ENCODE measurements around the gene SPPL2B. TPM values are rescaled to one million over a fixed set of nuclear protein-coding genes. Genes with fewer than 3 reads are reported as not detected.

The SPPL2B gene
- total RNA-seq, 1 donor from 2014 or later = 52.3 TPM

- Histone ChIP-seq H3K36me3 (peaks cover 27% of the 10 kb centered on the region), H3K27me3 (ENCODE audit: low read depth) (peaks cover under 1% of the 10 kb centered on the region), H3K27ac (no peak overlapping the region), H3K4me1 (peaks cover 11% of the 10 kb centered on the region), H3K4me3 (no peak overlapping the region), H3K9me3 (no peaks in the 10 kb centered on the region)
- no peak for ATAC-seq
- TF ChIP-seq, protein P1, sequence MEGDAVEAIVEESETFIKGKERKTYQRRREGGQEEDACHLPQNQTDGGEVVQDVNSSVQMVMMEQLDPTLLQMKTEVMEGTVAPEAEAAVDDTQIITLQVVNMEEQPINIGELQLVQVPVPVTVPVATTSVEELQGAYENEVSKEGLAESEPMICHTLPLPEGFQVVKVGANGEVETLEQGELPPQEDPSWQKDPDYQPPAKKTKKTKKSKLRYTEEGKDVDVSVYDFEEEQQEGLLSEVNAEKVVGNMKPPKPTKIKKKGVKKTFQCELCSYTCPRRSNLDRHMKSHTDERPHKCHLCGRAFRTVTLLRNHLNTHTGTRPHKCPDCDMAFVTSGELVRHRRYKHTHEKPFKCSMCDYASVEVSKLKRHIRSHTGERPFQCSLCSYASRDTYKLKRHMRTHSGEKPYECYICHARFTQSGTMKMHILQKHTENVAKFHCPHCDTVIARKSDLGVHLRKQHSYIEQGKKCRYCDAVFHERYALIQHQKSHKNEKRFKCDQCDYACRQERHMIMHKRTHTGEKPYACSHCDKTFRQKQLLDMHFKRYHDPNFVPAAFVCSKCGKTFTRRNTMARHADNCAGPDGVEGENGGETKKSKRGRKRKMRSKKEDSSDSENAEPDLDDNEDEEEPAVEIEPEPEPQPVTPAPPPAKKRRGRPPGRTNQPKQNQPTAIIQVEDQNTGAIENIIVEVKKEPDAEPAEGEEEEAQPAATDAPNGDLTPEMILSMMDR (IDR thresholded peaks at IDR 0.05) = no peak
- DNase-seq = no peak
- intact Hi-C loops (cut with DNase I) = no loop called here
These were observed 9.6 kb upstream of the SPPL2B start for GRCh38 chr19:2318923-2319322.

DNA sequence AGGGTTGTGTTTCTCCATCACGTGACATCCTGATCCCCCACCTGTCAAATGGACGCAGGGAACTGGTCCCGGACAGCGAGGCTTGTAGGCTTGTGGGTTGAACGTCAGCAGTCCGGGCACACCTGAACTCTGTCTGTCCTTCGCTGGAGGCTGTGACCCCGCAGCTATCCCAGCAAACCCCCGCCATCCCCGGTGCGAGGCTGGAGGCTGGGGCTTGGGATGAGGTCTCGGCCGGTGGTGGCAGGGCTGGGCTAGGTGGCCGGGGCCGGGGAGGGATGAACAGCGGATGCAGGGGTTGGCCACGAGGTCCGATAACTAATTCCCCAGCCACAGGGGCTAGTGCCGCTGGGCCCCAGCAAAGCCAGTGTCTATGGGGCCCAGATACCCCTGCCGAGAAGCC is 8.9 kb upstream of the SPPL2B start:
- intact Hi-C loops (cut with DNase I) = no loop called here
- ATAC-seq (no peak), DNase-seq (no peak)
- no peak overlapping the region for H3K4me3 ChIP-seq
- TF ChIP-seq, protein P1 (IDR thresholded peaks at IDR 0.05) = no peak
- peaks cover 11% of the 10 kb centered on the region for H3K4me1 ChIP-seq
- H3K27ac ChIP-seq = no peak overlapping the region
- H3K9me3 ChIP-seq = no peaks in the 10 kb centered on the region
- H3K36me3 ChIP-seq = peaks cover 33% of the 10 kb centered on the region
- no peaks in the 10 kb centered on the region for H3K27me3 ChIP-seq (ENCODE audit: low read depth)

DNA sequence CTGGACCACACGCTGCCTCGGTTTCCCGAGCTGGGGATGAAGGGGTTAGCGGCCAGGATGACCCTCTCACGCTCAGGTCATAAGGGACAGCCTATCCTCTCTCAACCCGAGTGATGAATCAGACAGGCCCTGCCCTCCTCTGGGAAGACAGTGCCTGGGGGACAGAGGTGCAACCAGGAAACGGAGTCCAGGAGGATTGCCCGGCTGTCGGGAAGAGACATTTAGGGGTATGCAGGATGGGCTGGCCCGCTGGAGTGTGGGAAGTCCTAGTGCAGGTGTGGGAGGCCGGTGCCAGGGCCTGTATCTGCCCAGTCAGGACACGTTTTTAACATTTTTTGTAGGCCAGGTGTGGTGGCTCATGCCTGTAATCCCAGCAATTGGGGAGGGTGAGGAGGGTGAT is 8.4 kb upstream of the SPPL2B start:
- no peaks in the 10 kb centered on the region for H3K27me3 ChIP-seq (ENCODE audit: low read depth)
- DNase-seq (no peak), ATAC-seq (no peak)
- H3K36me3 ChIP-seq = peaks cover 38% of the 10 kb centered on the region
- intact Hi-C loops (cut with DNase I) = no loop called here
- TF ChIP-seq, protein P1 (IDR thresholded peaks at IDR 0.05) = no peak
- no peak overlapping the region for H3K4me3 ChIP-seq
- peaks cover 11% of the 10 kb centered on the region for H3K4me1 ChIP-seq
- no peak overlapping the region for H3K27ac ChIP-seq
- H3K9me3 ChIP-seq = no peaks in the 10 kb centered on the region

DNA sequence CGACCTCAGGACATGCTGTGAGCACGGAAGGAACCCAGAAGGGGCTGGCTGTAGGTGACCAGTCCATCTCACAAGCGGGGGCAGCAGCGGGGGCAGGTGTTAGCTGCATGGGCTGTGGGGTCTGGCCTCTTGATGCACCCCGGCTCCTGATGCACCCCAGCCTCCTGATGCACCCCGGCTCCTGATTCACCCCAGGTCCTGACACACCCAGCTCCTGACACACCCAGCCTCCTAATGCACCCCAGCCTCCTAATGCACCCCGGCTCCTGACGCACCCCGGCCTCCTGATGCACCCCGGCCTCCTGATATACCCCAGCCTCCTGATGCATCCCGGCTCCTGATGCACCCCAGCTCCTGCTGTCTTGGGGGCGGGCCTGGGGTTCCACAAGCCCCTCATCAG is 7.5 kb upstream of the SPPL2B start:
- Histone ChIP-seq H3K36me3 (peaks cover 45% of the 10 kb centered on the region), H3K9me3 (no peaks in the 10 kb centered on the region), H3K27me3 (ENCODE audit: low read depth) (no peaks in the 10 kb centered on the region), H3K27ac (no peak overlapping the region), H3K4me1 (peaks cover 5% of the 10 kb centered on the region), H3K4me3 (no peak overlapping the region)
- intact Hi-C loops (cut with DNase I) = no loop called here
- TF ChIP-seq, protein P1 (IDR thresholded peaks at IDR 0.05) = no peak
- no peak for ATAC-seq
- no peak for DNase-seq

GRCh38 chr19:2321565-2322283 is 6.8 kb upstream of the SPPL2B start:
- no peak overlapping the region for H3K4me3 ChIP-seq
- ATAC-seq = no peak
- TF ChIP-seq, protein P1 (IDR thresholded peaks at IDR 0.05) = no peak
- intact Hi-C loops (cut with DNase I) = no loop called here
- H3K27ac ChIP-seq = no peak overlapping the region
- H3K36me3 ChIP-seq = peaks cover 45% of the 10 kb centered on the region
- no peaks in the 10 kb centered on the region for H3K27me3 ChIP-seq (ENCODE audit: low read depth)
- no peaks in the 10 kb centered on the region for H3K9me3 ChIP-seq
- DNase-seq = no peak
- peaks cover 5% of the 10 kb centered on the region for H3K4me1 ChIP-seq

All from lower lobe of right lung (tissue), 2 donors.